IPS DF 6.9 (cell line): ENCODE measurements around the gene MXD4.

ENCODE experiments used
- DNase-seq: peaks from one replicate; pipeline ENCODE4 v3.0.0-alpha.2; 2013; ENCODE audit warnings: low read depth, low spot score
- H3K27ac ChIP-seq: one replicate; pipeline ENCODE4 v1.5.1; 2013; ENCODE audit warnings: low read length, control low read depth
- H3K27me3 ChIP-seq: 2 replicates; pipeline ENCODE4 v1.6.1; 2013; ENCODE audit warnings: mild to moderate bottlenecking, low read length; ENCODE audit not compliant: control insufficient read depth, insufficient read depth
- H3K36me3 ChIP-seq: 2 replicates; pipeline ENCODE4 v1.6.1; 2013; ENCODE audit warnings: low read length; ENCODE audit not compliant: control insufficient read depth, insufficient read depth
- H3K4me1 ChIP-seq: 2 replicates; pipeline ENCODE4 v1.6.1; 2013; ENCODE audit warnings: low read length; ENCODE audit not compliant: control insufficient read depth, insufficient read depth
- H3K4me3 ChIP-seq: 2 replicates; pipeline ENCODE4 v1.5.1; 2013; ENCODE audit warnings: mild to moderate bottlenecking, low read length
- H3K9me3 ChIP-seq: 2 replicates; pipeline ENCODE4 v1.6.1; 2013; ENCODE audit warnings: low read length, inconsistent platforms; ENCODE audit not compliant: control insufficient read depth, insufficient read depth
- WGBS: extraction: QIAGEN DNeasy Blood & Tissue Kit; methylation state at CpG from one replicate; pipeline ENCODE4 v1.1.7; 2013; ENCODE audit warnings: mixed read lengths, missing lambda C conversion rate; ENCODE audit not compliant: insufficient read length, insufficient coverage; 5-methylcytosine and 5-hydroxymethylcytosine counted together

MXD4 gene

DNA sequence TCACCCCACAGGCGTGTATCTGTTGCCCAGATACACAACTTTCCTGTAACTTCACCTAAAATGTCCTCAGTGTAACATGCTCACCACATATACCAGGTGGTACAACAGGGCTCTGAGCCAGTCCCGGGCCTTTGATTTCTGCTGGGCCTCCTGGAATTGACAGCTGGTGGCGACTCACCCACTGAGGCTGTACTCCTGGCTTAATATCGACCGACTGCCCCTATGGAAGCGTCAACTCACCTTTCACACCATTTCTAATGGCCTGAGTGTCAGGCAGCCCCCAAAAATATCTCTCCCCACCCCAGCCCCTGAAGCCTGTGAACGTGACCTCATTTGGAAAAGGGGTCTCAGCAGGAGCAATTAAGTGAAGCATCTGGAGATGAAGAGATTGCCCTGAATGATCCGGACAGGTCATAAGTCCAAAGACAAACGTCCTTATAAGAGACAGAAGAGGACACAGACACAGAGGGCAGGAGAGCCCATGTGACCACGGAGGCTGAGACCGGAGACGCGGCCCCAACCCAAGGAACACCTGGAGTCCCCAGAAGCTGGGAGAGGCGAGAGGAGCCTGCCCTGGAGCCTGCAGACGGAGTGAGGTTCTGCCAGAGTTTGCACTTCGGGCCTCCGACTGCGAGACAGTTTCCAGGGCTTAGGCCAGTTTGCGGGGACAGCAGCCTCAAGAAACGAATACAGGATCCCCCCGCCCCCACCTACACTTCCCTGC lies 12.6 kb upstream of the MXD4 start:
- H3K9me3 ChIP-seq: no peaks in the 10 kb centered on the region

DNA sequence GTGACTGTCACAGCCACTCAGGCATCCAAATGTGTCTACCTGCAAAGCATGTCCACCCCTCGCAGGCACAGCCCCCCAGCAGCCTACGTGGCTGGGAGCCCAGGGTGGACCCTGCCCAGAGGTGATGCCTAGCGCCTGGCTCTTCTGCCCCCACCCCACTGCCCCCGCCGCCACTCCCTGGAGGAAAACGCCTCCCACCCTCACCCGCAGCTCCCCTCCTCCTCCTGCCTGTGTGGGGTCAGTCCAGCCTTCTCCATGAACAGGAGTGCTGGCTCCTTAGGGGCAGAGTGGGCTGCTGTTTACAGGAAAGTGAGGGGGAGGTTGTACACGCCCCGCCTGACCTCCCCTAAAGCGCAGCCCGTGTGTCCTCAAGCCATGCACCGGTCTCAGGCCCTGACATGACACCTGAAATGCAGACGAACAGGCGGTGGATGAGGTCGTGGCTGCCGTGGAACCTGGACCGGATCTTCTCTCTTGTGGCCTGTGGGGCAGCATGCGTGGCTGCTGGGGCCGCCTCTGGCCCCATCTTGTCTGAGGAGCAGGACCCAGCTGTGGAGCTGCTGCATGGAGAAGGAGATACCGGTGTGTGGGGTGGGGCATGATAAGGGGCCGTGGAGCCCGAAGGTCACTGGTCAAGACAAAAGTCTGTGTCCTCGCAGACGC lies 11.9 kb upstream of the MXD4 start:
- Histone ChIP-seq H3K9me3 (no peaks in the 10 kb centered on the region), H3K4me1 (peaks cover 4% of the 10 kb centered on the region; the same call in 1 of the 2 replicates), H3K27ac (no peak overlapping the region), H3K4me3 (no peak overlapping the region), H3K36me3 (no peaks in the 10 kb centered on the region), H3K27me3 (no peaks in the 10 kb centered on the region)
- WGBS: no CpG with 5 or more reads among the region's 24 CpGs
- no peak for DNase-seq

More for the DNA sequence above, 12.6 kb upstream of the MXD4 start:
- no peak for DNase-seq
- H3K4me3 ChIP-seq: no peak overlapping the region
- H3K36me3 ChIP-seq: no peaks in the 10 kb centered on the region
- WGBS: no CpG with 5 or more reads among the region's 21 CpGs
- no peaks in the 10 kb centered on the region for H3K27me3 ChIP-seq
- no peak overlapping the region for H3K27ac ChIP-seq
- no peaks in the 10 kb centered on the region; the same call in 1 of the 2 replicates for H3K4me1 ChIP-seq

DNA sequence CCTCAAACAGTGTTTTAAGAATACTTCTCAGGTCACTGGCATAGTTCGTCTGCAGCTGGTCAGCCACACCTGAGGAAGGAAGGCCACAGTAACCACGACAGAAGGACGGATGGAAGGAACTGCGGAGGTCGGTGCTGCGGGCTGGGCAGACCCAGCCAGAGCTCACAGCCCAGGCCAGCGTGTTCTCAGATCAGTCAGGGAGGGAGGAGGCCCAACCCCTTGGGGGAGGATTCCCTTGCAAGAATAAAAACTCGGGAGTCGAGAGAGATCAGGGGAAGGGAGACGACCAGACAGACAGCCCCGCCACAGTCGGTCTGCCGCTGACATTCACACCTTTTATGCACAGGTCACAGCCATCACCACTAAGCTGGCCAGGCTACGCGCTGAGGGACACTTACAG lies 11.3 kb upstream of the MXD4 start:
- H3K9me3 ChIP-seq: no peaks in the 10 kb centered on the region
- no peak overlapping the region for H3K27ac ChIP-seq

DNA sequence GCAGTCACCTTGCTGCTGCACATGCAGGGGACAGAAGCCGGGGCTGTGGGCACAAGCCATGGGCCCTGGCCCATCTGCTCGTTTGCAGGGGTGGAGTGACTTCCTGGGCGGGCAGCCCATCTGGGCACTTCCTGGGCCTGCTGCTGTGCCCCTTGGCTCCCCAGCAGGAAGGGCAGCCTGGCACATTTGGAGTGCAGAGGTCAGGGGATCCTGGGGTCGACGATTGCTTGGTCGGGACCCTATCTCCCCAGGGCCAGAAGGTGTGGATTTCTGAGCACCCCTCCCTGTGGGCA lies 10.9 kb upstream of the MXD4 start:
- WGBS: no CpG with 5 or more reads among the region's 6 CpGs
- no peak for DNase-seq
- peaks cover 4% of the 10 kb centered on the region; the same call in 1 of the 2 replicates for H3K4me1 ChIP-seq
- H3K36me3 ChIP-seq: no peaks in the 10 kb centered on the region
- no peaks in the 10 kb centered on the region for H3K9me3 ChIP-seq
- no peaks in the 10 kb centered on the region for H3K27me3 ChIP-seq
- no peak overlapping the region for H3K4me3 ChIP-seq
- H3K27ac ChIP-seq: no peak overlapping the region

More for the DNA sequence above, 11.3 kb upstream of the MXD4 start:
- Histone ChIP-seq H3K27me3 (no peaks in the 10 kb centered on the region), H3K4me3 (no peak overlapping the region), H3K4me1 (peaks cover 4% of the 10 kb centered on the region; the same call in 1 of the 2 replicates), H3K36me3 (no peaks in the 10 kb centered on the region)
- no peak for DNase-seq
- no CpG with 5 or more reads among the region's 15 CpGs for WGBS

DNA sequence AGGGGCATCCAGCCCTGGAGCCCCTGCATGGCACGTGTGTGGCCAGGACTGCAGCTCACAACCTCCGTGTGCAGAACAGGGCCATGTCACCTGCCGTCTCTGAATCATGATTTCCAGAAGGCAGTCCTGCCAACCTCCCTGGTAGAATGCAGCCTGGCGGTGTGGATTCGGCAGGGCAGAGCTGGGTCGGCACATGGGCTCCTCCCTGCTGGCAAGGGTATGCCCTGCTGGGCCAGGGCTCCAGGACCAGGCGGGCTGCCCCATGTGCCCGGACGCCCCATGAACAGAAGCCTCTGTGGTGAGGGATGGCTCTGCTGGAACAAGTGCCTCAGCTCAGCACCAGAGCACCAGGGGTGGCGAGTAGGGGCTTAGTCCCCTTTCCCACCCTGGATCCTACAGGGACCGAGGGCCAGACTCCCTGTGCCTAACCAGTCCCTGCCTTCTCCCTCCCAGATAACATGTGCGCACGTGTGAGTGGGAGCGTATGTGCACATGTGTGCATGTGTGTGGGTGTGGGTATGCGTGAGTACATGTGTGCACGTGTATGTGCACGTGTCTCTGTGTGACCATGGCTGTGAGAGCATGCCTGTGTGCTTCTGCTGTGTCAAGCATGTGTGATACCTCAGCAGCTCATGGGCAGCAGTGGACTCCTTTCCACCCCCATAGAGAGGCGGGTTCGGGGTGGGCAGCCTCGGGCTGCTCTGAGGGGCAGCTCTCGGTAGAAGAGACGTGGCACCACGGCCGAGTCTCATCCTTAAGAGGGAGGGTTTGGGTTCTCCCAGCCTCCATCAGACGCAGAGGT lies 10.3 kb upstream of the MXD4 start:
- DNase-seq: no peak
- Histone ChIP-seq H3K9me3 (no peaks in the 10 kb centered on the region), H3K27me3 (no peaks in the 10 kb centered on the region), H3K4me1 (peaks cover 4% of the 10 kb centered on the region; the same call in 1 of the 2 replicates), H3K4me3 (no peak overlapping the region), H3K36me3 (no peaks in the 10 kb centered on the region), H3K27ac (no peak overlapping the region)
- no CpG with 5 or more reads among the region's 25 CpGs for WGBS

DNA sequence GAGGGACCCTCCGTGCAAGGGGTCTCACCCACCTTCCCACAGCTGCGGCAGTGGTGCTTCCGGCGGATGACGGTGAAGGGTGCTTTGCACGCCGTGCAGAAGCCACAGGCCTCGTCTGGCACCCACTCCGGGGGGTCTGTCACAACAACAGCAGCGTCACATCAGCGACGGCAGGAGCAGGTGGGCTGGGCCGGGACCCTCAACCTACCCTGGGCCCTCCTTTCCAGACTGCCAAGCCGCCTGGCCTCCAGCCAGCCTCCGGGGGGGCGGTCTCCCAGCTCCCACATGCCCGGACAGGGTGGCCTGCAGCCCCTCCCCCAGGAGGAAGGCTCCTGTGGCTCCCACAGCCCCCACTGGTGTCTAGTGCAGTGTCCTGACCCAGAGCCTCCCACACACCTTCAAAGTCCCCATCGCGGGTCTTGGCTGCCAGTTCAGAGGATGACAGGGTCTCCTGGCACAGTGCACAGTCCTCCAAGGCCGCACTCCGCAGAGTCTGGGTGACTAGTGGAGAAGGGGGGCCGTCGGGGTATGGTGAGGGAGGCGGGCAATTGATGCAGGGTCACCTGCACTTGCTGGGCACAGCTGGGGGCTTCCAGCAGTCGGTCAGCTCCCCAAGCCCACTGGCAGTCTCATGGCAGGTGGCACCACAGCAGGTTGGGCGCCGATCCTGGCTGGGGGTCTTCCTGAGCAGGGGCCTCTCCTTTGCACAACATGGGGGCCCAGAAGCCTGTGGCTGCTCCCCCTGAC lies 9.5 kb upstream of the MXD4 start:
- Histone ChIP-seq H3K4me3 (no peak overlapping the region), H3K27me3 (no peaks in the 10 kb centered on the region), H3K9me3 (no peaks in the 10 kb centered on the region), H3K4me1 (peaks cover 4% of the 10 kb centered on the region; the same call in 1 of the 2 replicates), H3K27ac (no peak overlapping the region), H3K36me3 (no peaks in the 10 kb centered on the region)
- DNase-seq: no peak
- WGBS: no CpG with 5 or more reads among the region's 27 CpGs

DNA sequence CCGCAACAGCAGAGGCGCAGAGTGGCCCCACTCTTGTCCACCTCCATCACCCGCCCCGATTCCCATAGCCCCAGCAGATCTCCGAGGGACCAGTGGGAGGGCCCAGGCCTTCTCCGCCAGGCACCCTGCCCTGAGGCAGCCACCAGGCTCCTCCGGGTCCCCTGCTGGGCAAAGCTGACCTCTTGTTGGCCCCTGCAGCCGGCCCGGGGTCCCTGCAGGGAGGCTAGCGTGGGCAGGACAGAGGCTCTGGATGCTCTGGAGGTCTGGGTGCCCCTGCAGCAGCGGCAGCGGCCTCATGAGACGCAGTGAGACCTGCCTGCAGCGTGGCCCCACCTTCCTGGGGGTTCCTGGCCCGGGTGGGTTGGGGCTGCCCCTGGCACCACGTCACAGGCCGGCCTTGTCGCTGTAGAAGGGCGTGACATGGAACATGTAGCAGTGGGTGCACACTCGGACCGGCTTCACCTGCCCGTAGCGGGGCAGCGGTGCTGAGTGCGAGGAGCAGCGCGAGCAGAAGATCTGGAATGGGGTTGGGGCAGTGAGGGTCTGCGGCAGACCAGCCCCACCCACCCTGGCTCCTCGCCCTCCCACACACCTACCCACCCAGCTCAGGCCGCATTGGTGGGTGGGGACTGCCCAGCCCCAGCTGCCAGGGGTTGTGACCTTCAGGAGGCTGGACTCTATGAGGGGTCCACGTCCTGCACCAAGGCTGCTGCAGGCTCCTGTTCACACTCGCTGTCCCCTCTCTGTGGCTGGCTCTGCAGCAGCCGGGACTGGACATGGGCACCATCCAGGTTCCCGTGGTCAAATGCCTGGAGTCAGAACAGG lies 8.6 kb upstream of the MXD4 start:
- Histone ChIP-seq H3K4me1 (peaks cover 4% of the 10 kb centered on the region; the same call in 1 of the 2 replicates), H3K27ac (no peak overlapping the region), H3K4me3 (no peak overlapping the region), H3K9me3 (no peaks in the 10 kb centered on the region), H3K36me3 (no peaks in the 10 kb centered on the region), H3K27me3 (no peaks in the 10 kb centered on the region)
- WGBS: no CpG with 5 or more reads among the region's 34 CpGs
- no peak for DNase-seq

DNA sequence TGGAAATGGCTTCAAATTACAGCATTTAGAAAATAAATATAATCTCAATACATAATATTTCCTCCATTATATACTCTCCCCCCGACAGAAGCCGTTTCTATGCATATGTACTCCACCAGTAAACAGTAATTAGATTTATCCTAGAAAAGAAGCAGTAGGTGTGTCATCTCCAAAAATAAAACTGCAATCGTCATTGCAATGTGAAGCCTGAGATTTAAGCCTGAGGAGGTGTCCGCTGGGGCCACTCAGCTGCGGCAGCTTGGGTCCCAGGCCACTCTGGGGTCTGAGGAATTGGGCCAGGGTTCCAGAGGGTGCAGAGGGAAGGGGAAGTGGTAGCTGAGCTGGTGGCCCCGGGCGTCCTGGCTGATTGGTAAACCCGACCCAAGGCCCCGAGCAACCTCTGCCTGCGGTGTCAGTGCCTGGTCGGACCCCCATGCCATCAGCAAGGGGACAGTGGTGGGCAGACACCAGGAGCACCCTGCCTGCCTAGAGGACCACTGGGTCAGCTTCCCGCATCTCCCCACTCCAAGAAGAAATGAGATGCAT lies 7.8 kb upstream of the MXD4 start:
- Histone ChIP-seq H3K9me3 (no peaks in the 10 kb centered on the region), H3K4me3 (no peak overlapping the region), H3K4me1 (peaks cover 4% of the 10 kb centered on the region; the same call in 1 of the 2 replicates), H3K27me3 (no peaks in the 10 kb centered on the region), H3K27ac (no peak overlapping the region), H3K36me3 (no peaks in the 10 kb centered on the region)
- 100% methylated on average over 1 of the region's 12 CpGs for WGBS
- no peak for DNase-seq

DNA sequence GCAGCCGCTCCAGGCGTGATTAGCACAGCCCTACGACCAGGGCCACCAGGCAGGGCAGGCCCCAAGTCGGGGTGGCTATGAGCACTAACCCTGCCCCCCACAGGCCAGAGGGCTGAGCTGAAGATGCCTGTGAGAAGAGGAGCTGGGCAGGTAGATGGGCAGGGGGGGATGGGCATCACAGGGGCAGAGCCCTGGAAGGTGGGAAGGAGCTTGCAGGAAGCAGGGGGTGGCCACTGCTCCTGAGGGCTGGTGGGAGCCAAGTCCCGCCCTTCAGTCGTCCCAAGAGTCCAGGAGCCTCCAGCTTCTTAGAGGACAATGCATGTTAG lies 7.3 kb upstream of the MXD4 start:
- no peaks in the 10 kb centered on the region for H3K27me3 ChIP-seq
- H3K4me3 ChIP-seq: no peak overlapping the region
- H3K36me3 ChIP-seq: no peaks in the 10 kb centered on the region
- WGBS: no CpG with 5 or more reads among the region's 6 CpGs
- peaks cover 4% of the 10 kb centered on the region; the same call in 1 of the 2 replicates for H3K4me1 ChIP-seq
- no peak for DNase-seq
- H3K9me3 ChIP-seq: no peaks in the 10 kb centered on the region
- no peak overlapping the region for H3K27ac ChIP-seq
